Effector memory CD4-positive, alpha-beta T cell (primary cell): Measurements from ENCODE around the gene ITPR2.

ENCODE experiments used
- DNase-seq, 3 donors: peaks; one replicate each; pipeline ENCODE4 v3.0.0-alpha.2; 2020
- H3K27ac ChIP-seq: 2 replicates; pipeline ENCODE4 v1.7.0; 2013; ENCODE audit warnings: mild to moderate bottlenecking, low read length, moderate library complexity; ENCODE audit not compliant: insufficient read depth, poor library complexity, severe bottlenecking
- H3K27me3 ChIP-seq: replicated peaks from 2 replicates; pipeline ENCODE4 v1.7.0; 2013; ENCODE audit warnings: mild to moderate bottlenecking, low read length; ENCODE audit not compliant: insufficient read depth, control insufficient read depth, poor library complexity, severe bottlenecking
- H3K36me3 ChIP-seq: 2 replicates; pipeline ENCODE4 v1.7.0; 2013; ENCODE audit warnings: mild to moderate bottlenecking, low read length, moderate library complexity; ENCODE audit not compliant: control insufficient read depth, insufficient read depth
- H3K4me1 ChIP-seq: 2 replicates; pipeline ENCODE4 v1.7.0; 2013; ENCODE audit warnings: low read length, mild to moderate bottlenecking; ENCODE audit not compliant: control insufficient read depth, insufficient read depth, poor library complexity, severe bottlenecking
- H3K4me3 ChIP-seq: 2 replicates; pipeline ENCODE4 v1.7.0; 2013; ENCODE audit warnings: low read length, low read depth, mild to moderate bottlenecking; ENCODE audit not compliant: insufficient read depth, poor library complexity, severe bottlenecking
- H3K9me3 ChIP-seq: 2 replicates; pipeline ENCODE4 v1.7.0; 2013; ENCODE audit warnings: mild to moderate bottlenecking, low read length, moderate library complexity; ENCODE audit not compliant: control insufficient read depth

The ITPR2 gene

GRCh38 chr12:26467351-26467750 lies 365.6 kb downstream of the ITPR2 start:
- no peaks in the 10 kb centered on the region for H3K36me3 ChIP-seq
- no peaks in the 10 kb centered on the region for H3K9me3 ChIP-seq
- no peaks in the 10 kb centered on the region for H3K4me1 ChIP-seq
- no peak for DNase-seq
- H3K27ac ChIP-seq: no peak overlapping the region
- no peaks in the 10 kb centered on the region for H3K27me3 ChIP-seq
- no peak overlapping the region for H3K4me3 ChIP-seq

GRCh38 chr12:26466726-26467125 lies 366.3 kb downstream of the ITPR2 start:
- no peaks in the 10 kb centered on the region for H3K9me3 ChIP-seq
- no peak overlapping the region for H3K27ac ChIP-seq
- no peaks in the 10 kb centered on the region for H3K36me3 ChIP-seq
- no peaks in the 10 kb centered on the region for H3K4me1 ChIP-seq
- no peak for DNase-seq
- no peak overlapping the region for H3K4me3 ChIP-seq
- no peaks in the 10 kb centered on the region for H3K27me3 ChIP-seq

- no peaks in the 10 kb centered on the region for H3K36me3 ChIP-seq
- H3K27me3 ChIP-seq: no peaks in the 10 kb centered on the region
- no peaks in the 10 kb centered on the region for H3K9me3 ChIP-seq
- H3K4me1 ChIP-seq: no peaks in the 10 kb centered on the region
- H3K4me3 ChIP-seq: no peak overlapping the region
- H3K27ac ChIP-seq: no peak overlapping the region
- DNase-seq: no peak
Observed at GRCh38 chr12:26465419-26466097, 367.4 kb downstream of the ITPR2 start.

- H3K36me3 ChIP-seq: no peaks in the 10 kb centered on the region
- H3K27ac ChIP-seq: no peak overlapping the region
- no peak for DNase-seq
- H3K4me1 ChIP-seq: no peaks in the 10 kb centered on the region
- H3K4me3 ChIP-seq: no peak overlapping the region
- H3K9me3 ChIP-seq: no peaks in the 10 kb centered on the region
- H3K27me3 ChIP-seq: no peaks in the 10 kb centered on the region
Observed at GRCh38 chr12:26461776-26462175, 371.2 kb downstream of the ITPR2 start.

- Histone ChIP-seq H3K36me3 (no peaks in the 10 kb centered on the region), H3K4me3 (no peak overlapping the region), H3K4me1 (no peaks in the 10 kb centered on the region), H3K27ac (no peak overlapping the region), H3K27me3 (no peaks in the 10 kb centered on the region), H3K9me3 (no peaks in the 10 kb centered on the region)
- no peak for DNase-seq
Observed at GRCh38 chr12:26460361-26460760, 372.6 kb downstream of the ITPR2 start.

DNA sequence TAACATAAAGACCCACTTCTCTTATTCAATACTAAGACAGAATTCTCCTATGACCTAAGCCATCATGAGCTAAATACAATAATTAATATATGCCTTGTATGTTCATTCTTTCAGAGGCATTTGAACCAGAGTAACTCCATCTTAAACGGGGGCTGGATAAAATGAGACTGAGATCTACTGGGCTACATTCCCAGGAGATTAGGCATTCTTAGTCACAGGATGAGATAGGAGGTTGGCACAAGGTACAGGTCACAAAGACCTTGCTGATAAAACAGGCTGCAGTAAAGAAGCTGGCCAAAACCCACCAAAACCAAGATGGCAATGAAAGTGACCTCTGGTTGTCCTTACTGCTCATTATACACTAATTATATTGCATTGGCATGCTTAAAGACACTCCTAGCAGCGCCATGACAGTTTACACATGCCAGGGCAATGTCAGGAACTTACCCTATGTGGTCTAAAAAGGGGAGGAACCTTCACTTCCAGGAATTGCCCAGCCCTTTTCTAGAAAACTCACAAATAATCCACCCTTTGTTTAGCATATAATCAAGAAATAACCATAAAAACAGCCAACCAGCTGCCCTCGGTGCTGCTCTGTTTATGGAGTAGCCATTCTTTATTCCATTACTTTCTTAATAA lies 376.9 kb downstream of the ITPR2 start:
- Histone ChIP-seq H3K27me3 (no peaks in the 10 kb centered on the region), H3K27ac (no peak overlapping the region), H3K9me3 (no peaks in the 10 kb centered on the region), H3K4me3 (no peak overlapping the region), H3K36me3 (no peaks in the 10 kb centered on the region), H3K4me1 (no peaks in the 10 kb centered on the region)
- no peak for DNase-seq

- Histone ChIP-seq H3K9me3 (no peaks in the 10 kb centered on the region), H3K27ac (no peak overlapping the region), H3K27me3 (no peaks in the 10 kb centered on the region), H3K4me1 (no peaks in the 10 kb centered on the region), H3K36me3 (no peaks in the 10 kb centered on the region), H3K4me3 (no peak overlapping the region)
- no peak for DNase-seq
Observed at GRCh38 chr12:26453246-26453645, 379.7 kb downstream of the ITPR2 start.

DNA sequence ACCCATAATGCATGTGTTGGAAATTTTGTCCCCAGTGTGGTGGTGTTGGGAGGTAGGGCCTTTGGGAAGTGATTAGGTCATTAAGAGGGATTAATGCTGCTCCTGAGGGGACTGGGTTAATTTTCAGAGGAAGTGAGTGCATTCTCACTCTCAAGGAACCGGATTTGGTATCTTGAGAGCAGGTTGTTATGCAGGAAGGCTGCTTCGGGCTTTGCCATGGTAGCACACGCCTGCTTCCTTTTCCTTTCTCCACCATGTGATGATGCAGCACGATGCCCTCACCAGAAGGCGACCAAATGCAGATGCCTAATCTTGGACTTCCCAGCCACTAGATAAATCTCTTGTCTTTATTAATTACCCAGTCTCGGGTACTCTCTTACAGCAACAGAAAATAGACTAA lies 380.5 kb downstream of the ITPR2 start:
- no peaks in the 10 kb centered on the region for H3K36me3 ChIP-seq
- DNase-seq: no peak

GRCh38 chr12:26451763-26452162 lies 381.2 kb downstream of the ITPR2 start:
- DNase-seq: no peak
- Histone ChIP-seq H3K4me1 (no peaks in the 10 kb centered on the region), H3K36me3 (no peaks in the 10 kb centered on the region), H3K4me3 (no peak overlapping the region), H3K9me3 (no peaks in the 10 kb centered on the region), H3K27me3 (no peaks in the 10 kb centered on the region), H3K27ac (no peak overlapping the region)

More for the DNA sequence above, 380.5 kb downstream of the ITPR2 start:
- Histone ChIP-seq H3K9me3 (no peaks in the 10 kb centered on the region), H3K27me3 (no peaks in the 10 kb centered on the region), H3K4me3 (no peak overlapping the region), H3K27ac (no peak overlapping the region), H3K4me1 (no peaks in the 10 kb centered on the region)

DNA sequence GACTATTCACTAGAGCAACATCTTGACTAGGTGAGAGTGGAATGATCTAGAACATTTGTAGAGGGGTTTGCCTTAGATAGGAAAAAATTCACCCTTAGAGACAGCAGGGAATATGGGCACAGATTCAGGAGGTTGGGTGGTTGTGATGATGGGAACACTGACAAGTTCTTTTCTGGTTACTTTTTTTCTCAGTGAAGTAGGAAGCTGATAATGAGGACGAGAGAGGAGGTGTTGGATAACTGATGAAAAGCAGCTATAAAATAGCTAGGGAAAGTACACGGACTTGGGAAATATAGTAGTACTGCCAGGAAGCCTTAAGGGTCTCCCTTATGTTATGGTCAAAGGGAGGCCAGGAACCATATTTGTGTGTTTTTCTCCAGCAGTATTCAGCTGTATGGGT lies 387.1 kb downstream of the ITPR2 start:
- no peak overlapping the region for H3K4me3 ChIP-seq
- H3K9me3 ChIP-seq: no peaks in the 10 kb centered on the region
- no peak overlapping the region for H3K27ac ChIP-seq
- H3K27me3 ChIP-seq: no peaks in the 10 kb centered on the region
- H3K4me1 ChIP-seq: no peaks in the 10 kb centered on the region
- H3K36me3 ChIP-seq: no peaks in the 10 kb centered on the region
- DNase-seq: no peak
